ENCODE measurements around the gene NCEH1. TPM values are rescaled to one million over a fixed set of nuclear protein-coding genes. Genes with fewer than 3 reads are reported as not detected.
A peak's percentile ranks its signal among the peaks of the same experiment; 100 is the strongest.

Gene NCEH1
- total and polyA plus RNA-seq, 12 donors = 8.7 to 66.4 (median 50.9) TPM

GRCh38 chr3:172698631-172699030 lies 12.2 kb downstream of the NCEH1 start:
- intact Hi-C loops (cut with DNase I) = no loop called here
- no peaks in the 10 kb centered on the region for H3K9me3 ChIP-seq
- H3K27ac ChIP-seq = peak overlapping the region in 8 of 10 donors; percentile 32 to 82 (median 52)
- H3K27me3 ChIP-seq = no peaks in the 10 kb centered on the region
- H3K4me3 ChIP-seq = no peak overlapping the region
- peaks cover 0 to 5% (median 0%) of the 10 kb centered on the region in 9 donors for H3K36me3 ChIP-seq
- DNase-seq = no peak
- peak in 7 of 8 donors; percentile 48 to 77 (median 65) for ATAC-seq
- 65 to 82% methylated on average over 6 of the region's 6 CpGs for WGBS, 2 donors
- TF ChIP-seq CTCF (IDR thresholded peaks at IDR 0.05) = no peak
- peaks cover 0 to 70% (median 36%) of the 10 kb centered on the region in 9 donors for H3K4me1 ChIP-seq

GRCh38 chr3:172697558-172697957 lies 13.3 kb downstream of the NCEH1 start:
- 88 to 93% methylated on average over 1 of the region's 1 CpG for WGBS, 2 donors
- no peak for ATAC-seq
- no peak for TF ChIP-seq CTCF (IDR thresholded peaks at IDR 0.05)
- intact Hi-C loops (cut with DNase I) = no loop called here
- DNase-seq = no peak
- Histone ChIP-seq H3K4me3 (no peak overlapping the region), H3K9me3 (no peaks in the 10 kb centered on the region), H3K4me1 (peaks cover 0 to 77% (median 43%) of the 10 kb centered on the region in 9 donors), H3K36me3 (peaks cover 0 to 5% (median 0%) of the 10 kb centered on the region in 9 donors), H3K27ac (peak overlapping the region in 6 of 10 donors; percentile 5 to 82 (median 43)), H3K27me3 (no peaks in the 10 kb centered on the region)

- Histone ChIP-seq H3K9me3 (no peaks in the 10 kb centered on the region), H3K4me1 (peaks cover 0 to 78% (median 39%) of the 10 kb centered on the region in 9 donors), H3K36me3 (no peaks in the 10 kb centered on the region), H3K27me3 (no peaks in the 10 kb centered on the region), H3K27ac (peak overlapping the region in 2 of 10 donors; percentile 17 to 22), H3K4me3 (no peak overlapping the region)
- intact Hi-C loops (cut with DNase I) = no loop called here
- no peak for TF ChIP-seq CTCF (IDR thresholded peaks at IDR 0.05)
- 73 to 85% methylated on average over 5 of the region's 5 CpGs for WGBS, 2 donors
- no peak for DNase-seq
- no peak for ATAC-seq
Measured at GRCh38 chr3:172696357-172696756, 14.5 kb downstream of the NCEH1 start.

GRCh38 chr3:172694573-172695246 lies 16.2 kb downstream of the NCEH1 start:
- no peak for TF ChIP-seq CTCF (IDR thresholded peaks at IDR 0.05)
- Histone ChIP-seq H3K36me3 (no peaks in the 10 kb centered on the region), H3K9me3 (no peaks in the 10 kb centered on the region), H3K4me3 (no peak overlapping the region), H3K27me3 (no peaks in the 10 kb centered on the region), H3K27ac (peak overlapping the region in 1 of 10 donors; percentile 27), H3K4me1 (peaks cover 0 to 67% (median 38%) of the 10 kb centered on the region in 9 donors)
- ATAC-seq = no peak
- WGBS, 2 donors = 82 to 88% methylated on average over 4 of the region's 4 CpGs
- intact Hi-C loops (cut with DNase I) = no loop called here
- no peak for DNase-seq

Measured in heart right ventricle (tissue), 16 donors.